Left lung (tissue), 10 donors: ENCODE results near the gene ERVH48-1. TPM values are rescaled to one million over a fixed set of nuclear protein-coding genes. Genes with fewer than 3 reads are reported as not detected.
"Not testable (repeated sequence)": the region's sequence is repeated elsewhere in the genome, so short reads cannot be mapped to it uniquely, and the experiment has no call there.

Source experiments
- ATAC-seq: fragments of 200-7000 bp; cut with Tn5 transposase; one replicate; pipeline ENCODE4 v1.9.1; 2020; ENCODE audit warnings: moderate library complexity
- DNase-seq, 4 donors: peaks; one replicate each; pipeline ENCODE4 v3.0.0-alpha.2; 2013 to 2020
- H3K27ac ChIP-seq, 2 donors: fragments of 200-600 bp; sonication (generic) in 1 of 2; one replicate each; pipeline versions ENCODE4 v1.5.0 to v1.8.0; 2020 to 2021
- H3K27me3 ChIP-seq, 2 donors: fragments of 200-600 bp; sonication (generic) in 1 of 2; one replicate each; pipeline versions ENCODE4 v1.5.0 to v1.8.0; 2020 to 2021
- H3K36me3 ChIP-seq, 2 donors: fragments of 200-600 bp; sonication (generic) in 1 of 2; one replicate each; pipeline versions ENCODE4 v1.5.0 to v1.8.0; 2020 to 2021
- H3K4me1 ChIP-seq, 2 donors: fragments of 200-600 bp; one replicate each; pipeline ENCODE4 v1.8.0; 2021
- H3K4me3 ChIP-seq, 2 donors: fragments of 200-600 bp; sonication (generic) in 1 of 2; one replicate each; pipeline versions ENCODE4 v1.5.0 to v1.8.0; 2020 to 2021; ENCODE audit warnings: mild to moderate bottlenecking in 1 of 2
- H3K9me3 ChIP-seq, 2 donors: fragments of 200-600 bp; sonication (generic) in 1 of 2; one replicate each; pipeline versions ENCODE4 v1.5.0 to v1.8.0; 2020 to 2021
- intact Hi-C, 2 donors: fragments of 100-400 bp; cut with DNase I; formaldehyde crosslinking; loops; one replicate each; pipeline versions ENCODE4 v1.11.2 to v1.14.2; 2022
- polyA plus RNA-seq, 6 donors: library from polyadenylated mRNA; unstranded; fragments of 120-200 nt; gene quantifications; one replicate each; pipeline ENCODE4 v1.2.1, GENCODE V29; 2013; ENCODE audit not compliant: insufficient read length in 6 of 6
- total RNA-seq, 2 donors: library from RNA; stranded (reverse); fragmentation: NEBNext Ultra II Directional; extraction: Animal tissue kit (Norgen Biotek cat#: 25700); gene quantifications; one replicate each; pipeline ENCODE4 v1.2.1, GENCODE V29; 2021
- TF ChIP-seq, protein P1 (sequence below), 2 donors: fragments of 200-600 bp; sonication (generic) in 1 of 2; IDR thresholded peaks; one replicate each; pipeline versions ENCODE4 v1.5.0 to v1.8.0; 2021; ENCODE audit warnings: antibody characterized with exemption in 2 of 2
- donor health status: DM: no; HTN: yes; CAD: no.
- donor health status: DM: no; HTN: no; CAD: no.

The ERVH48-1 gene
- total and polyA plus RNA-seq, 8 donors = 1.9 to 2.9 (median 2.4) TPM; not detected in 2

DNA sequence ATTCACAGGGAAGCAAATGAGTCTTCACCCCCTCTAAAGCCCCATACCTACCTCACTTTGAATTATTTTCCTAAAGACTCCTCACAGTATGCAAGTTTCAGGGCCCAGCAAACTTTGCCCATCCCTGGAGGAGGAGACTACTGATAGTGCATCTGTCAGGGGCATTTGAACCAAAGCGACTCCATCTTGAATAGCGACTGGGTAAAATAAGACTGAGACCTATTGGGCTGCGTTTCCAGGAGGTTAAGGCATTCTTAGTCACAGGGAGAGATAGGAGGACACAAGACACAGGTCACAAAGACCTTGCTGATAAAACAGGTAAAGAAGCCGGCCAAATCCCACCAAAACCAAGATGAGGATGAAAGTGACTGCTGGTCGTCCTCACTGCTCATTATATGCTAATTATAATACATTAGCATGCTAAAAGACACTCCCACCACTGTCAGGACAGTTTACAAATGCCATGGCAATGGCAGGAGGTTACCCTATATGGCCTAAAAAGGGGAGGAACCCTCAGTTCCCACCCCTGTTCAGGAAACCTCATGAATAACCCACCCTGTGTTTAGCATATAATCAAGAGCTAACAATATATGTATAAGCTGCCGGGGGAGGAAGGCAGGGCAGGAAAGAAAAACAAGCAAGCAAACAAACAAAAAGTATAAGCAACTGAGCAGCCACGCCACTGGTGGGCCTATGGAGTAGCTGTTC, 45.7 kb upstream of the ERVH48-1 start:
- H3K9me3 ChIP-seq = no peaks in the 10 kb centered on the region
- ATAC-seq (no peak), DNase-seq (no peak)
- H3K36me3 ChIP-seq = no peaks in the 10 kb centered on the region
- intact Hi-C loops = no loop called here
- H3K27me3 ChIP-seq = no peaks in the 10 kb centered on the region
- no peak overlapping the region for H3K4me3 ChIP-seq
- H3K4me1 ChIP-seq = peaks cover 0 to 25% of the 10 kb centered on the region in 2 donors
- TF ChIP-seq, protein P1, sequence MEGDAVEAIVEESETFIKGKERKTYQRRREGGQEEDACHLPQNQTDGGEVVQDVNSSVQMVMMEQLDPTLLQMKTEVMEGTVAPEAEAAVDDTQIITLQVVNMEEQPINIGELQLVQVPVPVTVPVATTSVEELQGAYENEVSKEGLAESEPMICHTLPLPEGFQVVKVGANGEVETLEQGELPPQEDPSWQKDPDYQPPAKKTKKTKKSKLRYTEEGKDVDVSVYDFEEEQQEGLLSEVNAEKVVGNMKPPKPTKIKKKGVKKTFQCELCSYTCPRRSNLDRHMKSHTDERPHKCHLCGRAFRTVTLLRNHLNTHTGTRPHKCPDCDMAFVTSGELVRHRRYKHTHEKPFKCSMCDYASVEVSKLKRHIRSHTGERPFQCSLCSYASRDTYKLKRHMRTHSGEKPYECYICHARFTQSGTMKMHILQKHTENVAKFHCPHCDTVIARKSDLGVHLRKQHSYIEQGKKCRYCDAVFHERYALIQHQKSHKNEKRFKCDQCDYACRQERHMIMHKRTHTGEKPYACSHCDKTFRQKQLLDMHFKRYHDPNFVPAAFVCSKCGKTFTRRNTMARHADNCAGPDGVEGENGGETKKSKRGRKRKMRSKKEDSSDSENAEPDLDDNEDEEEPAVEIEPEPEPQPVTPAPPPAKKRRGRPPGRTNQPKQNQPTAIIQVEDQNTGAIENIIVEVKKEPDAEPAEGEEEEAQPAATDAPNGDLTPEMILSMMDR (IDR thresholded peaks at IDR 0.05) = no peak
- H3K27ac ChIP-seq = no peak overlapping the region

DNA sequence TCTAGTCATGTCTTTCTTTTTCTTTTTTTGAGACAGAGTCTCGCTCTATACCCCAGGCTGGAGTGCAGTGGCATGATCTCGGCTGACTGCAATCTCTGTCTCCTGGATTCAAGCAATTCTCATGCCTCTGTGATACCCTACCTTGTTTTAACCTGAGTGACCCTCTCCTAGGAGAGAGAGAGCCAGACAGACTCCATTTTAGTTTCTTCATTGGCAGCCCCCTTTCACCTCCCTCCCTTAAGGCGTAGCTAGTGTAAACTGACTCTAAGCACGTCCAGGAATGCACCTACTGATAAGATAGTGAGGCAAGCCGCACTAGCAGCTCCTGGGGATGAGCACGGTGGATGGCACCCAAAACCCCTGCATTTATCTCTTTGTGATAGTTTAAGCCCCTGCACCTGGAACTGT, 43.8 kb upstream of the ERVH48-1 start:
- H3K27me3 ChIP-seq = no peaks in the 10 kb centered on the region

DNA sequence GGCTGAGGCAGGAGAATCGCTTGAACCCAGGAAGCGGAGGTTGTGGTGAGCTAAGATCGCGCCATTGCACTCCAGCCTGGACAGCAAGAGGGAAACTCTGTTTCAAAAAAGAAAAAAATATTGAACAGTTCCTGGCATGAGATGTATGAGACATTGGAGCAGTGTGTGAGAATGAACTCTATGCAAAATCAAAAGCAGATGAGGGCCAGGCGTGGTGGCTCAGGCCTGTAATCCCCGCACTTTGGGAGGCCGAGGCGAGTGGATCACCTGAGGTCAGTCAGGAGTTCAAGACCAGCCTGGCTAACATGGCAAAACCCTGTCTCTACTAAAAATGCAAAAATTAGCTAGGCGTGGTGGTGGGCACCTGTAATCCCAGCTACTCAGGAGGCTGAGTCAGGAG, 42.2 kb upstream of the ERVH48-1 start:
- H3K4me1 ChIP-seq, DNase-seq, H3K27me3 ChIP-seq, ATAC-seq, H3K27ac ChIP-seq, H3K36me3 ChIP-seq, intact Hi-C loops, H3K9me3 ChIP-seq, H3K4me3 ChIP-seq: not testable (repeated sequence)

More for the DNA sequence above, 43.8 kb upstream of the ERVH48-1 start:
- no peaks in the 10 kb centered on the region for H3K36me3 ChIP-seq
- no peak for ATAC-seq
- H3K27ac ChIP-seq = no peak overlapping the region
- no peak for DNase-seq
- H3K9me3 ChIP-seq = no peaks in the 10 kb centered on the region
- H3K4me1 ChIP-seq = peaks cover 0 to 20% of the 10 kb centered on the region in 2 donors
- TF ChIP-seq, protein P1 (IDR thresholded peaks at IDR 0.05) = no peak
- intact Hi-C loops = no loop called here
- no peak overlapping the region for H3K4me3 ChIP-seq

DNA sequence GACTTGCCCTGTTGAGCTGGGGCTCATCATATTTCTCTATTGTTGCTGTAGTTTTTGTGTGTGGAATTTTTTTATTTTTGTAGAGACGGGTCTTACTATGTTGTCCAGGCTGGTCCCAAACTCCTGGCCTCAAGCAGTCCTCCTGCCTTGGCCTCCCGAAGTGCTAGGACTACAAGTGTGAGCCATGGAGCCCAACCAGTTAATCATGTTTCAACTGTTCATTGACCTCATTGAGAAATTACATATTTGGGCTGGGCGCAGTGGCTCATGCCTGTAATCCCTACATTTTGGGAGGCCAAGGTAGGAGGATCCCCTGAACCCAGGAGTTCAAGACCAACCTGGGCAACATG, 39.8 kb upstream of the ERVH48-1 start:
- ATAC-seq = no peak
- H3K27ac ChIP-seq = no peak overlapping the region
- intact Hi-C loops = no loop called here

DNA sequence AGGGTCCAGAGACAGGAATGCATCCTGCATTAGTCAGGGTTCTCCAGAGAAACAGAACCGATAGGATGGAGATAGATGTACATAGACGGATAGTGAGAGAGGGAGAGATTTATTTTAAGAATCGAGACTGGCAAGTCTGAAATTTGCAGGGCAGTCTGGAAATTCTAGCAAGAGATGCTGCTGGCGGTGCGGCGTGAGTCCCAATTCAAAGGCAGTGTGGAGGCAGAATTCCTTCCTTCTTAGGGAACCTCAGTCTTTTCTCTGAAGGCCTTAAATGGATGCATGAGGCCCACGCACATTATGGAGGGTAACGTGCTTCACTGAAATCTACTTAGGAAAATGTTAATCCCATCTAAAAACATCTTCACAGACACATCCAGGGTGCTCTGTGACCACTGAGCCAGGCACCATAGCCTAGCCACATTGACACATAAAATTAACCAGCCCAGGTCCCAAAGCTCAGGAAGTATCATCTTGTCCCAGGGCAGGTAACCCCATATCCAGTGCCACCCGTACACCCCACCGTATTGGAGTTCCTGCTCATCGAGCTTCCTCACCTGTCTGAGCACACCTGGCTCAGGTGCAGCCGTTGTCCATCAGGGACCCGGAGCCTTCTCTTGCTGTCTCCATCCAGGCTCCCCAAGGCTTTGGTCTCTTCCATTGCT, 39.2 kb upstream of the ERVH48-1 start:
- no peak for ATAC-seq
- intact Hi-C loops = no loop called here
- Histone ChIP-seq H3K27ac (no peak overlapping the region), H3K9me3 (no peaks in the 10 kb centered on the region), H3K36me3 (no peaks in the 10 kb centered on the region), H3K27me3 (no peaks in the 10 kb centered on the region), H3K4me1 (no peaks in the 10 kb centered on the region), H3K4me3 (no peak overlapping the region)
- DNase-seq = no peak
- TF ChIP-seq, protein P1 (IDR thresholded peaks at IDR 0.05) = no peak

More for the DNA sequence above, 39.8 kb upstream of the ERVH48-1 start:
- Histone ChIP-seq H3K36me3 (no peaks in the 10 kb centered on the region), H3K4me3 (no peak overlapping the region), H3K27me3 (no peaks in the 10 kb centered on the region), H3K9me3 (no peaks in the 10 kb centered on the region), H3K4me1 (no peaks in the 10 kb centered on the region)
- TF ChIP-seq, protein P1 (IDR thresholded peaks at IDR 0.05) = no peak
- no peak for DNase-seq
